ENCODE results near the gene CR1.
"Not testable (repeated sequence)": the region's sequence is repeated elsewhere in the genome, so short reads cannot be mapped to it uniquely, and the experiment has no call there.

The CR1 gene

DNA sequence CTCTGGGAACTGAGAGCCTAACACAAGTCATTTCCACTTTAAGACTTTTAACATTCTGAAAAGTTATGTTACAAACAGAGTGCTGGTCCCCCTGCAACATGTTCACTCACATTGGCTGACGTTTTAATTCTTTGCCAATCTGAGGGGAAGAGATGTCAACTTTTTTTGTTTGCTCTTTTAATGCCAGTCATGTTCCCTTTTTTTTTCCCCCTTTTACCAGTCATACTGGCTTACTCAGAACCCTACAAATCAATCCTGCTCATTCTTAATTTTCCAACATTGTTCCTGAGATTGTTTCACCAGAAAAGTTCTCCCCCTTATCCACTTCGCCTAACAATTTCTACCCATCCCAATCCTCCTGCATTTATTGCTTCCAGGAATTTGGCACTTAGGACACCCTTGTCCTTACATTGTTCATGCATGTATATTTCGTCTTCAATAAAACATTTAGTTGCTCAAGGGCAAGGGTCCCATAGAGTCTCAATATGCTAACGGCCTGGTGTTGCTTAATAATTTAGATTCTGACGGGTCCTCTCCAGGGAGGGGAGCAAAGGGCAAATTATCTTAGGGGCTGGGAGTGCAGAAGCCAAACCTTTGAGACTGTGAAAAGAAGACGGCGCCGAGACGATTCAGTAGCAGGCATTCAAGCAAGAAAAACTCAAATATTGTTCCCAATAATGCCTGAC, 148.4 kb downstream of the CR1 start:
- DNase-seq (ENCODE audit: low read depth), result no peak

DNA sequence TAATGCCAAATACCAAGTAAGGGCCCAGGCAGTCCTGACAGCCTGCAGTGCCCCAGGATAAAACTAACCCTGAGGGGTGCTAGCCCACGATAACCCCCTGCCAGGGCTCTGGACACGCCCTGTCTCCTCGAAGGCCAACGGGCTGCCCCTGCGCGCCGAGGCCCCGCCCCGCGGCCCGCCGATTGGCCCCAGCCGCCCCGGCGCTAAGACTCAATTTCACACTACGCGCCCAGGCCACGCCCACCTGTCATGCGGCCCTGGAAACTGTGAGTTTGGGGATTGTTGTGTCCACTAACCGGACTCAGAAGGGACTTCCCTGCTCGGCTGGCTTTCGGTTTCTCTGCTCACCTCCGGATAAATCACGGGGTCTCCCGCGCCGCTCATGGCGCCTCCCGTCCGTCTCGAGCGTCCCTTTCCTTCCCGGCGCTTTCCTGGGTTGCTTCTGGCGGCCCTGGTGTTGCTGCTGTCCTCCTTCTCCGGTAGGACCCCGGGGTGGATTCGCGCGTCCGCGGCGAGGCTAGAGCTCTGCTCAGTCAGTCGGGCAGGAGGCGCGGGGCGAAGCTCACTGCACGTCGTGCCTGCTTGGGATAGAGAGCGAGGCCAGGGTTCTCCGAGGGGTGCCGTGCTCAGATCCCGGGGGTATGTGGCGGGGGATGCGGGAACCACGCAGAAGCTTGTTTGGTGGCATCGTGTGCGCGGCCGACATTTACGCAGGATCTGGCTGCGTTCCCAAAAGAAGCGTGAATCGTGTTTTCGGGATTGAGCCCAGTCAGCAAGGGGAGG, 149.1 kb downstream of the CR1 start, which contains the start of gene CR1L:
TSS of gene CR1L (plus strand) at position 282 of the 783 bp plus-strand sequence. CDS start at position 383, 101 bp downstream.
- no peak for DNase-seq (ENCODE audit: low read depth)

DNA sequence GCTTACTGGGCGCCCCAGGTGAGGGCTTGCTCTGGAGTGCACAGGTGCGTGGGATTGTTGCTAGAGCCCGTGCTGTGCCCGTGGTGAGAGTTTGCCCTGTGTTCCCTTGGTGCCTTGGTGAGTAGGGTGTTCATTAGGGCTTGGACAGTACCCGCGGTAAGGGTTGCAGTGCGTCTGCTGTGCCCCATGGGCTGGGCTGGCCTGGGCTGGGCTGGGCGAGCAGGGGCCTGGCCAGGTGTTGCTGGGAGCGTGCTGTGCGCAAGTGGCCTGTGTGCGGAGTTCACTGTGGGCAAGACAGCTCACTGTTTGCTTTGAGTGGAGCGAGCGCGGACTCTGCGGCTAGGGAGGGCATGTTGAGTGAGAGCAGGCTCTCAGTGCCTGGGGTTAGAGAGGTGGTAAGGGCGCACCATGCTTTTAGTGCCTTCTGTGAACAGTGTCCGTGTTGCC, 149.7 kb downstream of the CR1 start:
- no peak for DNase-seq (ENCODE audit: low read depth)

- DNase-seq (ENCODE audit: low read depth), result no peak
These were observed 150.2 kb downstream of the CR1 start for GRCh38 chr1:207646171-207646570.

- DNase-seq (ENCODE audit: low read depth), result no peak
These were observed 151.1 kb downstream of the CR1 start for GRCh38 chr1:207646944-207647579.

DNA sequence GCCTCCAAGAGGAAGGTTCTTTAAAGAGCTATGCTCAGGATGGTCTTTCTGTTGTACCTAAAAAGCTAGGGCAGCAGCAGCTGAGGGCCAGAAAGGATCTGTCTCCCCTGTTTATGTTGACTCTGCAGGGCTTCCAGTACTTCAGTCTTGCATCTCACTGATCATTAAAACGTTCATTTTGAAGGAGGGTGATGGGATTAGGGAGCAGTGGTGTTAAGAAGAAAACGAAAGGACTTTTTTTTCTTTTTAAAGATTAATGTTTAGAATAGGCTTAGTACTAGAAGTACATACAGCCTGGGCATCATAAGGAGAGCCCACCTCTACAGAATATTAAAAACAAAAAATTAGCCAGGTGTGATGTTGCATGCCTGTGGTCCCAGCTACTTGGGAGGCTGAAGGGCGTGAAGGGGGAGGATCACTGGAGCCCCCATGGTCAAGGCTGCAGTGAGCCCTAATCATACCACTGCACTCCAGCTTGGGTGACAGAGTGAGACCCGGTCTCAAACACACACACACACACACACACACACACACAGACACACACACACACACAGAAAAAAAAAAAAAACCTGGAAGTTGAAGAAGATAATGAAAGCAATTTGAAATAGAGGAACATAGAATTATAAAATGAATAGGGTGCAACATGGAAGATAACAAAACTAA, 151.8 kb downstream of the CR1 start:
- no peak for DNase-seq (ENCODE audit: low read depth)

GRCh38 chr1:207648334-207649209, 152.6 kb downstream of the CR1 start:
- DNase-seq (ENCODE audit: low read depth), result no peak

DNA sequence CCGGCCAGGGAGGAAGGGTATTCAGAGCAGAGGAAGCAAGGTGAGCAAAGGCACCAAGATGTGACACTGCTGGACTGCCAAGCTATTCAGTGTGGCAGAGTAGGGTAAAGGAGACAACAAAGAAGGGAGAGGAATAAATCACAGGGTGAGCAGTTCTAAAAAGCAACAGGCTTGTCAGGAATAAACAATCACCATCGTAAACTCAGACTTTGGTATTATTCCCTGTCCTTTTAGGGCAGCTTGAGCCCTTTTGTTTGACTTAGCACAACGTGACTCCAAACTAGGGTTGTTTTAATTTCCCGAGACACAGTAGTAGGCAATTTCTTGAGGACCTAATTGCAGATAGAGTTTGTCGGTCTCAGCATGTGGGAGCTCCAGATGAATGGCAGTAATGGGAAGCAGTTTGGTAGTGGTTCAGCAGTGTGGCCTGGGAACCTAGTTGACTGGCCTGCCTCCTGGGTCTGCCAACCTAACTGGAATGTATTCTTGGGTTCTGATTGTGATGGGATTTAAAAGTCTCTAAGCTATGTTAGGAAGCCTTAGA, 153.3 kb downstream of the CR1 start:
- DNase-seq (ENCODE audit: low read depth), result no peak

DNA sequence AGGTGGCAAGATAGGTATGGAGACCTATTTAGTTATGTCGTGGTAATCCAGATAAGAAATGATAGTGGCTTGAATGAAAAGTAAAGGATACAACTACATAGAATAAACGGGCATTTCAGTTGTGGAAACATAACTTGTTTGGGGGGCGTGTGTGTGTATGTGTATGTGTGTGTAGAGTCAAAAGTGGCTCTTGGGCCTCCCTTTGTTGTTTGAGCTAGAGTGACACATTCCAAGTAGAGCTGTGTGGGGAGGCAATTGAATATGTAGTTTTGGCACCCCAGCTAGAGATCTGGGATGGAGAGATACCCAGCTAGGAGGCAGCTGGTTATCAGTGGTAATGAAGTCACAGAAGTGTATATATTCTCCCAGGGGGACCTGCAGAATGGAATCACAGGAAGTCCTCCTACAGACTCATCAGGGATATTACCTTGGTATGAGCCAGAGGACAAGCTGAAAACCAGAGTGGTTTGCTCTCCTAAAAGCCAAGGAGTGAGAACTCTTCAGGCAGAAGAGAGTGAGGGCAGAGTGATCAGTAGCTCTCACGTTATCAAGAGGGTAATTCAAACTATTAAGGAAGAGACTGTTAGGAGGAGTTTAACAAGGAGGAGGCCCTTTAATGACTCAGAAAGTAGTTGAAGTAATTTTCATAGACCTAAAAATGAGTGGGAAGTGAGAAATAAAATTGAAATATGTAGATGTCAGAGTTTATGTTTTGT, 154.1 kb downstream of the CR1 start:
- no peak for DNase-seq (ENCODE audit: low read depth)

- DNase-seq (ENCODE audit: low read depth), result no peak
These were observed 155.6 kb downstream of the CR1 start for GRCh38 chr1:207651583-207651982.

DNA sequence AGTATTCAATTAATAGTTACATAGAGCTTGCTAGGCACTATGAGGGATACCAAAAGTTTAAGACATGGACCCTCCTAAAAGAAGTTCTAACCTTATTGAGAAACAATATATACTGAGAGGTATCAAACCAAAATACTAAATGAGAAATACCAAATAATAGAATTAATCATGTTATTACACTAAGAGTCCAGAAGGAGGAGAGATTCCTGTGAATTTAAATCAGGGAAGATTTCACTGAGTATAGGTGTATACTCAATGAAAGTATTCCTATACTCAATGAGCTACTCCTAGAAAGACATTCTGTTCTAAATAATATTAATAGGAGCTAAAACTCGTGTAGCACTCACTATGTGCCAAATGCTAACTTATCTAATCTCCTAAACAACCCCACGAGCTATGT, 158.4 kb downstream of the CR1 start:
- no peak for DNase-seq (ENCODE audit: low read depth)

DNA sequence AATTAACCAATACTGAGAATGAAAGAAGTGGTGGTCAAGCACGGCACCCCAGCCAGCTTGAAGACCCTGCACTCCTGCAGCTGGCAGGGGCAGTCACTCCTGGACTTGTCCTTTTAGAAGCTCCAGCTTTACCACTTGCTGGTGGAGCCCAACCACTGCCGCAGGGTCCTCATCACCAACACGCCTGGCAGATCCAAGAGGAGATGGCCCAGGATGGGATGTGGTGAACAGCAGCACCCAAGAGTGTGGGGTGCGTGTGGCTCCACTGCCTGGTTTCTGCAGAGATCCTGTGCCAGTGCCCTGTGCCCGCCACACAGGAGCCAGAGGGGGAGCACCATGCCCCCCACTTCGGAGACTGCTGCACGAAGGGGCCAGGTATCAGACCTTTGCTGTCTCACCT, 162.5 kb downstream of the CR1 start:
- DNase-seq (ENCODE audit: low read depth), result no peak

DNA sequence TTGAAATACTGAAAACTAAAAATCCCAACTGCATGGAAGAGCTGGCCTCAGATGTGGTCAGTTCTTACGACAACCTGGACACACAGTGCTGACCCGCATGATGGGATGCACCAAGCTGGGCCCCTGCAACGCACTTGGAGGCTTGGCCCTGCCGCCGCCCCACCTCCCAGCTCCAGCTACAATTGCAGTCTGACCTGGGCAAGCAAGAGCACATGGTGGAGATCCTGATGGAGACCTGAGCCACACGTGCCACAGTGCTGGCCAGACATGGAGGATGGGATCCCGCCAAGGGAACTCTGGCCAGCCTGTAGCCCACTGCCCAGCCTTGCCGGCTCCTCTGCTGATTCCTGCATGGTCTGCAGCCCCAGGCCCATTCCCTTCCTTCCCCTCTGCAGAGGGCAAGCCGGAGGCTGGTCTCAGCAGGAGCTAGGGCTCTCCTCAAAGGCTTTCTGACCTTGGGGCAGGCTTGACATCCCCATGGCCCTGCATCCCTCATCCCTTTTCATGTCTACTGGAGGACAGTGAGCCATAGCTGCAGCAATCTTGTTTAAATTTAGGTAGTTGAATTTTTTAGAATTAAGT, 163.0 kb downstream of the CR1 start:
- no peak for DNase-seq (ENCODE audit: low read depth)

- DNase-seq (ENCODE audit: low read depth), result no peak
These were observed 163.7 kb downstream of the CR1 start for GRCh38 chr1:207659545-207660153.

DNA sequence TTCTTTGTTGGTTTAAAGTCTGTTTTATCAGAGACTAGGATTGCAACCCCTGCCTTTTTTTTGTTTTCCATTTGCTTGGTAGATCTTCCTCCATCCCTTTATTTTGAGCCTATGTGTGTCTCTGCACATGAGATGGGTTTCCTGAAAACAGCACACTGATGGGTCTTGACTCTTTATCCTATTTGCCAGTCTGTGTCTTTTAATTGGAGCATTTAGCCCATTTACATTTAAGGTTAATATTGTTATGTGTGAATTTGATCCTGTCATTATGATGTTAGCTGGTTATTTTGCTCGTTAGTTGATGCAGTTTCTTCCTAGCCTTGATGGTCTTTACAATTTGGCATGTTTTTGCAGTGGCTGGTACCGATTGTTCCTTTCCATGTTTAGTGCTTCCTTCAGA, 165.5 kb downstream of the CR1 start:
- not testable (repeated sequence) for DNase-seq (ENCODE audit: low read depth)

GRCh38 chr1:207666342-207666741, 170.4 kb downstream of the CR1 start:
- DNase-seq (ENCODE audit: low read depth), result no peak

- DNase-seq (ENCODE audit: low read depth), result no peak
These were observed 173.6 kb downstream of the CR1 start for GRCh38 chr1:207669528-207670009.

- no peak for DNase-seq (ENCODE audit: low read depth)
These were observed 174.2 kb downstream of the CR1 start for GRCh38 chr1:207670192-207670591.

DNA sequence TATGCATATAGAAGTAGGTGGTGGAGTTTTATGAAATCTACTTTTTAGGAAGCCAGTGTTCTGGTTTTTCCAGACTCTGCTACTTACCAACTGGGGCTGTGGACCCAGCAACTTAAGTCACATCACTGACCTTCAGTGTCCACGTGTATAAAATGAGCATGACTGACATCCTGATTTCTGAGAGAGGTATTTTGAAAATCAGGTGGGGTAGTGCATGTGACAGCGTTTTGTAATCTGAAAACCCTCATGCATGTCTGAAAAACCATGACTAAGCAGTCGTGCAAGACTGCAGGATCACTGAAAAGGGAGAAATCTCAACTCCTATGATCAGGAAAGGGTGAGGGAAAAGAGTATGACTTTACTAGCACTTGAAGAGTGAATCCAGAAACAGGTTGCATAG, 175.0 kb downstream of the CR1 start:
- DNase-seq (ENCODE audit: low read depth), result no peak
